Coronary artery (tissue), 2 donors: Measurements from ENCODE around the gene MRPS34.
"Not testable (repeated sequence)": the region's sequence is repeated elsewhere in the genome, so short reads cannot be mapped to it uniquely, and the experiment has no call there.

ENCODE experiments used
- DNase-seq: peaks from one replicate; pipeline ENCODE4 v3.0.0-alpha.2; 2017; ENCODE audit warnings: low spot score
- H3K27ac ChIP-seq, 2 donors: fragments of 200-600 bp; sonication (generic); one replicate each; pipeline ENCODE4 v1.5.1; 2016 to 2019
- H3K4me3 ChIP-seq: fragments of 200-600 bp; sonication (generic); 2 replicates; pipeline ENCODE4 v1.5.1; 2016; ENCODE audit warnings: mild to moderate bottlenecking, moderate library complexity
- CTCF ChIP-seq: fragments of 200-600 bp; sonication (generic); IDR thresholded peaks from one replicate; pipeline ENCODE4 v1.5.1; 2019; ENCODE audit warnings: antibody characterized with exemption

Gene MRPS34

GRCh38 chr16:1810106-1810505 is 37.2 kb upstream of the MRPS34 start:
- no peak for DNase-seq
- TF ChIP-seq CTCF = no peak
- no peak overlapping the region for H3K4me3 ChIP-seq
- H3K27ac ChIP-seq = no peak overlapping the region

- H3K4me3 ChIP-seq = no peak overlapping the region
- peak; percentile 71 for DNase-seq
- H3K27ac ChIP-seq = no peak overlapping the region
- TF ChIP-seq CTCF = no peak
These were observed 36.4 kb upstream of the MRPS34 start for GRCh38 chr16:1809281-1809801.

- no peak overlapping the region for H3K4me3 ChIP-seq
- no peak for TF ChIP-seq CTCF
- H3K27ac ChIP-seq = no peak overlapping the region
- DNase-seq = no peak
These were observed 35.8 kb upstream of the MRPS34 start for GRCh38 chr16:1808691-1809090.

GRCh38 chr16:1807626-1808025 is 34.7 kb upstream of the MRPS34 start:
- DNase-seq = no peak

GRCh38 chr16:1800701-1801100 is 27.8 kb upstream of the MRPS34 start:
- H3K27ac ChIP-seq = no peak overlapping the region
- no peak for TF ChIP-seq CTCF
- no peak for DNase-seq

More at GRCh38 chr16:1807626-1808025, 34.7 kb upstream of the MRPS34 start:
- Histone ChIP-seq H3K27ac (no peak overlapping the region), H3K4me3 (no peak overlapping the region)
- TF ChIP-seq CTCF = no peak

GRCh38 chr16:1799263-1799662 is 26.3 kb upstream of the MRPS34 start:
- not testable (repeated sequence) for DNase-seq, H3K27ac ChIP-seq, H3K4me3 ChIP-seq

More at GRCh38 chr16:1800701-1801100, 27.8 kb upstream of the MRPS34 start:
- H3K4me3 ChIP-seq = no peak overlapping the region

- no peak overlapping the region for H3K27ac ChIP-seq
- DNase-seq = no peak
- H3K4me3 ChIP-seq = no peak overlapping the region
- TF ChIP-seq CTCF = no peak
These were observed 22.2 kb upstream of the MRPS34 start for GRCh38 chr16:1794908-1795666.
